IMR-90 (cell line): ENCODE measurements around the gene ENO2. TPM values are rescaled to one million over a fixed set of nuclear protein-coding genes. Genes with fewer than 3 reads are reported as not detected.

ENCODE experiments used
- ATAC-seq: fragments of 200-7000 bp; cut with Tn5 transposase; 2 replicates; pipeline ENCODE4 v1.9.1; 2020; ENCODE audit warnings: low read depth, mild to moderate bottlenecking, moderate library complexity
- BruUV-seq: library from RNA; stranded (reverse); fragments of 400-500 nt; replicated peaks from 2 replicates; lab custom pipeline; 2021; lab: Mats Ljungman, UMichigan
- CTCF ChIA-PET: fragments of 300-600 bp; formaldehyde crosslinking; extraction: SDS; loops from one replicate; lab custom pipeline; 2021; ENCODE audit warnings: antibody characterized with exemption; lab: Yijun Ruan, JAX
- POLR2A ChIA-PET: fragments of 300-600 bp; sonication (Branson Sonifier 250); formaldehyde crosslinking; loops from one replicate; lab custom pipeline; 2022; ENCODE audit warnings: antibody characterized with exemption; ENCODE audit not compliant: unreplicated experiment; lab: Charles Lee
- DNase-seq: peaks from one replicate; pipeline ENCODE4 v3.0.0; 2013
- H2AFZ ChIP-seq: replicated peaks from 2 replicates; pipeline ENCODE3; 2013; ENCODE audit warnings: low read length, mild to moderate bottlenecking; ENCODE audit not compliant: poor library complexity
- H2AK5ac ChIP-seq: 2 replicates; pipeline ENCODE4 v1.6.1; 2013; ENCODE audit warnings: low read depth, low read length, inconsistent platforms
- H2AK9ac ChIP-seq: replicated peaks from 2 replicates; pipeline ENCODE3; 2013; ENCODE audit warnings: mild to moderate bottlenecking, low read depth, low read length, moderate library complexity; ENCODE audit not compliant: poor library complexity
- H2BK120ac ChIP-seq: 2 replicates; pipeline ENCODE4 v1.6.1; 2013; ENCODE audit warnings: low read depth, low read length, inconsistent platforms
- H2BK15ac ChIP-seq: 3 replicates; pipeline ENCODE4 v1.6.1; 2013; ENCODE audit warnings: low read depth, low read length, inconsistent platforms
- H2BK20ac ChIP-seq: 2 replicates; pipeline ENCODE4 v1.6.1; 2013; ENCODE audit warnings: low read depth, mild to moderate bottlenecking, inconsistent platforms, low read length, moderate library complexity
- H2BK5ac ChIP-seq: 2 replicates; pipeline ENCODE4 v1.6.1; 2013; ENCODE audit warnings: mild to moderate bottlenecking, low read depth, low read length, inconsistent platforms; ENCODE audit not compliant: poor library complexity, severe bottlenecking
- H3K14ac ChIP-seq: replicated peaks from 2 replicates; pipeline ENCODE4 v1.6.1; 2013; ENCODE audit warnings: low read depth, low read length, inconsistent platforms
- H3K18ac ChIP-seq: 2 replicates; pipeline ENCODE4 v1.6.1; 2013; ENCODE audit warnings: low read depth, low read length, control low read depth
- H3K23ac ChIP-seq: 2 replicates; pipeline ENCODE4 v1.6.1; 2013; ENCODE audit warnings: low read depth, low read length, inconsistent platforms
- H3K27ac ChIP-seq: 2 replicates; pipeline ENCODE4 v1.5.1; 2013; ENCODE audit warnings: mild to moderate bottlenecking, control low read depth, low read length; ENCODE audit not compliant: insufficient read depth
- H3K27me3 ChIP-seq: 2 replicates; pipeline ENCODE4 v1.6.1; 2013; ENCODE audit warnings: low read length; ENCODE audit not compliant: control insufficient read depth, insufficient read depth
- H3K36me3 ChIP-seq: 2 replicates; pipeline ENCODE4 v1.6.1; 2013; ENCODE audit warnings: low read length, mixed read lengths; ENCODE audit not compliant: control insufficient read depth, insufficient read depth
- H3K4ac ChIP-seq: 2 replicates; pipeline ENCODE4 v1.6.1; 2013; ENCODE audit warnings: low read depth, low read length, inconsistent platforms
- H3K4me1 ChIP-seq: 2 replicates; pipeline ENCODE4 v1.6.1; 2013; ENCODE audit warnings: low read length, mixed read lengths; ENCODE audit not compliant: control insufficient read depth, insufficient read depth
- H3K4me2 ChIP-seq: 2 replicates; pipeline ENCODE4 v1.6.1; 2013; ENCODE audit warnings: low read depth, mild to moderate bottlenecking, control low read depth, low read length, moderate library complexity
- H3K4me3 ChIP-seq: 2 replicates; pipeline ENCODE4 v1.5.1; 2013; ENCODE audit warnings: low read depth, mild to moderate bottlenecking, control low read depth, low read length, moderate library complexity; ENCODE audit not compliant: insufficient read depth
- H3K56ac ChIP-seq: 2 replicates; pipeline ENCODE4 v1.6.1; 2013; ENCODE audit warnings: low read length, inconsistent platforms; ENCODE audit not compliant: insufficient read depth; ENCODE audit errors: extremely low read depth
- H3K79me1 ChIP-seq, 2 experiments: 2 replicates each; pipeline ENCODE4 v1.6.1; 2013; ENCODE audit warnings: low read length in 2 of 2, inconsistent platforms in 1 of 2, low read depth in 1 of 2
- H3K9ac ChIP-seq: 2 replicates; pipeline ENCODE4 v1.6.1; 2013; ENCODE audit warnings: low read depth, low read length, control low read depth
- H3K9me1 ChIP-seq: 2 replicates; pipeline ENCODE4 v1.6.1; 2013; ENCODE audit warnings: low read length, inconsistent platforms; ENCODE audit not compliant: insufficient read depth
- H3K9me3 ChIP-seq: 2 replicates; pipeline ENCODE4 v1.6.1; 2013; ENCODE audit warnings: low read length; ENCODE audit not compliant: control insufficient read depth, insufficient read depth
- H4K20me1 ChIP-seq: 2 replicates; pipeline ENCODE4 v1.6.1; 2013; ENCODE audit warnings: low read length, inconsistent platforms; ENCODE audit not compliant: insufficient read depth
- H4K5ac ChIP-seq: 2 replicates; pipeline ENCODE4 v1.6.1; 2013; ENCODE audit warnings: mild to moderate bottlenecking, low read depth, low read length, control low read depth
- H4K8ac ChIP-seq, 2 experiments: 2 replicates each; pipeline ENCODE4 v1.6.1; 2013; ENCODE audit warnings: low read depth in 2 of 2, low read length in 2 of 2, control low read depth in 1 of 2, inconsistent platforms in 1 of 2
- H4K91ac ChIP-seq: 2 replicates; pipeline ENCODE4 v1.6.1; 2013; ENCODE audit warnings: low read depth, low read length, inconsistent platforms; ENCODE audit not compliant: insufficient read depth
- BHLHE40 ChIP-seq: fragments of 150-350 bp; IDR thresholded peaks from 2 replicates; pipeline ENCODE4 v1.6.1; 2016; ENCODE audit warnings: mild to moderate bottlenecking, low read depth, low read length
- CHD1 ChIP-seq: IDR thresholded peaks from 2 replicates; pipeline ENCODE4 v1.6.1; 2012; ENCODE audit warnings: low read depth, low read length, improper control_type of control experiment
- CTCF ChIP-seq: conservative IDR thresholded peaks from 2 replicates; pipeline ENCODE4 v1.5.1; 2012; ENCODE audit warnings: mild to moderate bottlenecking, low read depth, low read length, improper control_type of control experiment
- ELK1 ChIP-seq: fragments of 150-350 bp; IDR thresholded peaks from 2 replicates; pipeline ENCODE4 v1.6.1; 2016; ENCODE audit warnings: low read depth, mild to moderate bottlenecking, low read length, moderate library complexity, borderline replicate concordance
- FOS ChIP-seq: fragments of 150-350 bp; IDR thresholded peaks from 2 replicates; pipeline ENCODE4 v1.6.1; 2016; ENCODE audit warnings: low read depth, low read length
- MAFK ChIP-seq: IDR thresholded peaks from 2 replicates; pipeline ENCODE4 v1.6.1; 2012; ENCODE audit warnings: low read depth, low read length, improper control_type of control experiment
- MAZ ChIP-seq: IDR thresholded peaks from 2 replicates; pipeline ENCODE4 v1.6.1; 2012; ENCODE audit warnings: low read depth, mild to moderate bottlenecking, low read length, improper control_type of control experiment, moderate library complexity, borderline replicate concordance
- MXI1 ChIP-seq: IDR thresholded peaks from 2 replicates; pipeline ENCODE4 v1.6.1; 2012; ENCODE audit warnings: low read depth, mild to moderate bottlenecking, low read length, moderate library complexity, borderline replicate concordance
- NFE2L2 ChIP-seq: fragments of 150-350 bp; IDR thresholded peaks from 2 replicates; pipeline ENCODE4 v1.6.1; 2016; ENCODE audit warnings: low read depth, mild to moderate bottlenecking, low read length
- POLR2A ChIP-seq: IDR thresholded peaks from 2 replicates; pipeline ENCODE4 v1.6.1; 2012; ENCODE audit warnings: mild to moderate bottlenecking, low read depth, low read length
- RAD21 ChIP-seq: IDR thresholded peaks from 2 replicates; pipeline ENCODE4 v1.6.1; 2012; ENCODE audit warnings: low read length, improper control_type of control experiment
- RCOR1 ChIP-seq: IDR thresholded peaks from 2 replicates; pipeline ENCODE4 v1.6.1; 2012; ENCODE audit warnings: mild to moderate bottlenecking, low read length, improper control_type of control experiment; ENCODE audit not compliant: insufficient replicate concordance
- RFX5 ChIP-seq: IDR thresholded peaks from 2 replicates; pipeline ENCODE4 v1.8.0; 2012; ENCODE audit warnings: low read depth, mild to moderate bottlenecking, low read length, moderate library complexity
- SMC3 ChIP-seq: fragments of 150-350 bp; IDR thresholded peaks from 2 replicates; pipeline ENCODE4 v1.6.1; 2016; ENCODE audit warnings: low read depth, mild to moderate bottlenecking, antibody characterized with exemption, low read length, moderate library complexity
- USF2 ChIP-seq: fragments of 150-350 bp; IDR thresholded peaks from 2 replicates; pipeline ENCODE4 v1.6.1; 2017; ENCODE audit warnings: mild to moderate bottlenecking, antibody characterized with exemption, low read length, low read depth
- WGBS, 2 experiments: methylation state at CpG; one replicate each; pipeline versions ENCODE4 v1.1.5 to v1.1.7; 2013; ENCODE audit warnings: missing lambda C conversion rate in 2 of 2; ENCODE audit not compliant: insufficient read length in 1 of 2; ENCODE audit errors: extremely low coverage in 2 of 2; 5-methylcytosine and 5-hydroxymethylcytosine counted together
- dilution Hi-C: fragments of 300-500 bp; cut with HindIII; formaldehyde crosslinking; loops from one replicate; pipeline ENCODE4 v1.14.3; 2018; ENCODE audit warnings: low sequenced_read_pairs; ENCODE audit not compliant: unreplicated experiment
- in situ Hi-C: fragments of 300-500 bp; cut with MboI; formaldehyde crosslinking; loops from 3 replicates; pipeline ENCODE4 v1.14.3; 2019; ENCODE audit warnings: low sequenced_read_pairs, inconsistent platforms, mixed read lengths
- intact Hi-C: fragments of 100-400 bp; cut with micrococcal nuclease; formaldehyde crosslinking; loops from 2 replicates; pipeline ENCODE4 v1.10.0; 2022
- polyA plus RNA-seq, 3 experiments: library from polyadenylated mRNA; depleted of rRNA; stranded (reverse); fragments of >200 nt; gene quantifications; 2 replicates each; pipeline ENCODE4 v1.2.3, GENCODE V29; 2012; ENCODE audit warnings: low replicate concordance in 1 of 3
- total RNA-seq: library from RNA; depleted of rRNA; stranded (reverse); fragments of >200 nt; gene quantifications from 2 replicates; pipeline ENCODE4 v1.2.3, GENCODE V29; 2012

ENO2 gene
- total and polyA plus RNA-seq, 2 of the 4 experiments (the other 2 are of a cell fraction), result 28.3 to 92.8 TPM

- H3K14ac ChIP-seq, result no peak overlapping the region
- H4K5ac ChIP-seq, result no peak overlapping the region
- WGBS, 2 experiments, result 80% methylated on average over 1 of the region's 6 CpGs; no CpG with 5 or more reads in 1 of the 2 experiments
- no peak overlapping the region for H3K56ac ChIP-seq
- H3K9ac ChIP-seq, result no peak overlapping the region
- peak overlapping the region; percentile 36 for H2BK5ac ChIP-seq
- ChIA-PET CTCF (interaction anchor here (0.7 kb wide), 1 partner anchor 24 kb away, joined by 5 read pairs; the partner anchor contains the start of gene SPSB2), POLR2A (no interaction called here)
- intact Hi-C loops, result no loop called here
- H3K4ac ChIP-seq, result peak overlapping the region; percentile 24; the same call in 1 of the 2 replicates
- no peak for DNase-seq
- no TSS peak for BruUV-seq
- H3K4me2 ChIP-seq, result peak overlapping the region; percentile 52; the same call in 1 of the 2 replicates
- H2AK9ac ChIP-seq, result no peak overlapping the region
- H4K8ac ChIP-seq, result no peak overlapping the region
- peak overlapping the region; percentile 47 for H2AFZ ChIP-seq
- H2BK120ac ChIP-seq, result no peak overlapping the region
- H3K9me3 ChIP-seq, result no peaks in the 10 kb centered on the region
- no peak overlapping the region for H3K18ac ChIP-seq
- dilution Hi-C loops, result no loop called here
- in situ Hi-C loops, result no loop called here
- no peak for ATAC-seq
- H2BK20ac ChIP-seq, result 0 out of 2 replicates have a peak overlapping the region, but pooled peaks have one; percentile 26
- no peak overlapping the region for H3K4me3 ChIP-seq
- H4K91ac ChIP-seq, result peak overlapping the region; percentile 23; the same call in 1 of the 2 replicates
- no peaks in the 10 kb centered on the region for H4K20me1 ChIP-seq
- no peaks in the 10 kb centered on the region for H3K27me3 ChIP-seq
- 0 out of 4 replicates have a peak, but pooled peaks cover 0 to 9% of the 10 kb centered on the region in 2 experiments for H3K79me1 ChIP-seq
- H3K36me3 ChIP-seq, result no peaks in the 10 kb centered on the region
- no peak overlapping the region for H2AK5ac ChIP-seq
- no peak overlapping the region for H3K23ac ChIP-seq
- H3K4me1 ChIP-seq, result peaks cover 3% of the 10 kb centered on the region
- peak overlapping the region; percentile 38; the same call in 1 of the 3 replicates for H2BK15ac ChIP-seq
- no peak overlapping the region for H3K27ac ChIP-seq
- H3K9me1 ChIP-seq, result no peaks in the 10 kb centered on the region
- TF ChIP-seq ELK1 (no peak), NFE2L2 (no peak), CHD1 (no peak), USF2 (no peak), MAFK (no peak), CTCF (no peak), MXI1 (no peak), MAZ (no peak), RFX5 (no peak), BHLHE40 (no peak), SMC3 (no peak), POLR2A (no peak), RCOR1 (no peak), FOS (no peak), RAD21 (no peak)
Measured at GRCh38 chr12:6896846-6897435, 17.4 kb upstream of the ENO2 start.
